Activated T-cell treated with anti-CD3 and anti-CD28 coated beads for 4 hours (primary cell): ENCODE measurements around the gene F5.

ENCODE experiments used
- DNase-seq: peaks from one replicate; pipeline ENCODE4 v3.0.0-alpha.2; 2020

Gene F5

DNA sequence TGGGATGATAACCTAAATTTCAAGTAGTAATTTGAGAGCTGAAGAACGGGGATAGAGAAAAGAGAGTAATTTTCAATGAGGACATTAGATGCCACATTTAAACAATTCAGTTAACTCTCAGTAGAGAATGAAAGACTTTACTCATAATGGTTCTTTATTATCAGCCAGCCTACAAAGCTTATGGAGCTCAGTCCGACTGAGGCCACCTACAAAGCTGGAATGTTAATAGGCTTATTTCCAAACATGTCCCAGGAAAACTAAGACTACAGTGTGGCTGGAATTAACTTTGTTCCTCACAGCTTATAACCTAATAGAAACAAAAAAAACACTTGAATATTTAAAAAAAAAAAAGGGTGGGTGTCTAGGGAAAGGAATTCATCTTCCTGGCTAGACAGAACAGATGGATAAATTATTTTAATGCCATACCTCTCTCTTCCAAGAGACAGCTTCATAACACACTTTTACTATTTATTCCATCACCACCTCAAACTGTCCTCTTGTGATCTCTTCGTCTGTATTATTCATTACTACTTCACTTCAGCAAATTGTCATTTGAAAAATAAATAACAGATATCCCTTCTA is 110.4 kb downstream of the F5 start:
- DNase-seq, result no peak

- no peak for DNase-seq
Measured at GRCh38 chr1:169474302-169474995, 111.8 kb downstream of the F5 start.

DNA sequence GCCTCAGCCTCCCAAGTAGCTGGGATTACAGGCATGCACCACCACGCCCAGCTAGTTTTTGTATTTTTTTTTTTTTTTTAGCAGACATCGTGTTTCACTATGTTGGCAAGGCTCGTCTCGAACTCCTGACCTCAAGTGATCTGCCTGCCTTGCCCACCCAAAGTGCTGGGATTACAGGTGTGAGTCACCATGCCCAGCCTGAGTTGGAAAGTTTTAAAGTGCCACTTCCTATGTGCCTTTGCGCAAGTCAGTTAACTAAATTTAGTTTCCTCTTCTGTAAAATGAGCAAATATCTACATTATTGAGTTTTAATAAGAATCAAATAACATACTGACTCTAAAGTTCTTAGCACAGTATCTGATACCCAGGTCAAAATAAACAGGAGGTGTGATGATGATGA is 112.9 kb downstream of the F5 start:
- no peak for DNase-seq

GRCh38 chr1:169472738-169473137 is 113.5 kb downstream of the F5 start:
- no peak for DNase-seq

DNA sequence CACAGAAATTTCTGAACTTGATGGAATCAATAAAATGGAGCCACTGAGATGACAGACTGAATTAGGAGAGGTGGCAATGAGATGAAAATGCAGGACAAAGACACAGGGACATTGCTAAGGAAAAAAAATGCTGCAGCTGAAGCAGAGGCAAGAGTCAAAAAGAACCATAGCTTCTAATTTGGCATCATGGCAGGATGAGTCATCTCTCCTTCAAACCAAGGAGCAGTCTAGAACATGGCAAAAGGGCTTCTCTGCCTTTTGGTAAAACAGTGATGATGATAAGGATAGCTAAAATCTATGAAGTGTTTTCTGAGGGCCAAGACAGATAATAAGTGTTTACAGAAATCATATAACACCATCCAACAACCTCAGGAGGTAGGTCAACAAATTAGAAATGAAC is 117.3 kb downstream of the F5 start:
- DNase-seq, result no peak

DNA sequence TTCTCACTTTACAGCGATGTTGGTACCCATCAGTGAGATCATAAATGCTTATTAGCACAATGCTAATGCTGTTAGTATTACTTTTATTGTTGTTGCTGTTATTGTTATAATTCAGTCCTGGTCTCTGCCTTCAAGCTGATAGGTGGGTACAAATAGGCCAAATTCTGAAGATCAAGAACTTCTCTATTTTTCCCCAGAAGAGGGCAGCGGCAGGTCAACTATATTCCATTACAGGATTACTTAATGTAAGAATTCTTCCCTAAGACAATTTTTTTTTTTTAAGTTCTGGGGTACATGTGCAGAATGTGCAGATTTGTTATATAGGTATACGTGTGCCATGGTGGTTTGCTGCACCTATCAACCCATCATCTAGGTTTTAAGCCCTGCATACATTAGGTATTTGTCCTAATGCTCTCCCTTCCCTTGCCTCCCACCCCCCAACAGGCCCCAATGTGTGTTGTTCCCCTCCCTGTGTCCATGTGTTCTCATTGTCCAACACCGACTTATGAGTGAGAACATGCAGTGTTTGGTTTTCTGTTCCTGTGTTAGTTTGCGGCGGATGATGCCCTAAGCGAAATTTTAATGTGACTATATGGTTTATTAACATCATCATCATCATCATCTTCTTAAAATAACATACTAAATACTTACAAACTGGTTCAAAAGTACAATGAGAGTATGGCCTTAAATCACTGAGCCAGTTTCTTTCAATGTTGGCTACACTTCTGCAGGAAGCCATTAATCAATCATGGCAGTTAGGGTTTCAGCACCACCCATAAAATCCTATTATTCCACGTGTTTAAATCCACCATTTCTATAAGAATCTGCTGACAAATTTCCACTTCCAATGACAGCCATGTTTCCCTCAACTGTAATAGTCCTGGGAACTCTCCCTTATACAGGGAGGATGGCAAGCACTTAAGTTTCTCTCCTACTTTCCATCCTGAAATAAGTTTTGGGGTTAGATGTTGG is 119.7 kb downstream of the F5 start:
- peak; percentile 22 for DNase-seq

DNA sequence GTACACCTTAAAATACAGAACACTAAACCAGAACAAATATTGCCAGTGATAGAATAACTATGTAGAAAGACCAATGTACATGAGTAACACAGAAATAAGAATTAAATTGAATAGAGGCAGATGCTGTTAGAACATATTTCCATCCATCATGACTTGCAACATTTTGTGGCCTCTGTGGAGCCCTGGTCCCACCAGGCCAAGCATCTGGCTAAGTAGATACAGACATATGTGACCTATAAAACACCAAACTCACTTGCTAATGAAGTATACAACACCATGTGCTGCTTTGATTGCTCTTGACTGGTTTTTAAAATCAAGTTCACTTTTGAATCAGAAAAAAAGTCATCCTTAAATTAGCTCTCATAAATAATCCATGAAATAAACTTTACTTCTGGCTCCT is 121.0 kb downstream of the F5 start:
- no peak for DNase-seq
